DND-41 (cell line): ENCODE measurements around the gene SH3BGRL3.

Experiments used
- ATAC-seq: fragments of 200-7000 bp; cut with Tn5 transposase; 3 replicates; pipeline ENCODE4 v1.9.1; 2021; ENCODE audit warnings: low read depth; ENCODE audit not compliant: insufficient read depth
- DNase-seq: peaks from one replicate; pipeline ENCODE4 v3.0.0-alpha.2; 2020
- H2AFZ ChIP-seq: 2 replicates; pipeline ENCODE4 v1.6.0; 2012; ENCODE audit warnings: low read depth, low read length
- H3K27ac ChIP-seq: 2 replicates; pipeline ENCODE4 v1.5.1; 2012; ENCODE audit warnings: low read length, inconsistent platforms
- H3K27me3 ChIP-seq: fragments of 200-600 bp; sonication (generic); 2 replicates; pipeline ENCODE4 v1.6.0; 2012; ENCODE audit warnings: low read length, mild to moderate bottlenecking, inconsistent platforms; ENCODE audit not compliant: insufficient read depth, poor library complexity
- H3K36me3 ChIP-seq: 2 replicates; pipeline ENCODE4 v1.5.1; 2012; ENCODE audit warnings: low read length, inconsistent platforms; ENCODE audit not compliant: insufficient read depth
- H3K4me1 ChIP-seq: 2 replicates; pipeline ENCODE4 v1.5.1; 2012; ENCODE audit warnings: mild to moderate bottlenecking, low read length; ENCODE audit not compliant: insufficient read depth
- H3K4me2 ChIP-seq: 2 replicates; pipeline ENCODE4 v1.6.0; 2012; ENCODE audit warnings: mild to moderate bottlenecking, moderate library complexity, low read length, inconsistent platforms; ENCODE audit not compliant: insufficient read depth
- H3K4me3 ChIP-seq, 2 experiments: fragments of 200-600 bp in 1 of 2; shearing (Covaris generic) in 1 of 2; 2 replicates each; pipeline ENCODE4 v1.5.1; 2012 to 2016; ENCODE audit warnings: inconsistent platforms in 2 of 2, low read length in 2 of 2, mild to moderate bottlenecking in 2 of 2, low read depth in 1 of 2, moderate library complexity in 1 of 2
- H3K79me2 ChIP-seq: 2 replicates; pipeline ENCODE4 v1.6.0; 2012; ENCODE audit warnings: low read length, inconsistent platforms; ENCODE audit not compliant: insufficient read depth
- H3K9ac ChIP-seq: 2 replicates; pipeline ENCODE4 v1.6.0; 2012; ENCODE audit warnings: low read depth, mild to moderate bottlenecking, inconsistent platforms, low read length, moderate library complexity
- H3K9me3 ChIP-seq: 2 replicates; pipeline ENCODE4 v1.5.1; 2012; ENCODE audit warnings: low read length, moderate library complexity, mild to moderate bottlenecking, inconsistent platforms; ENCODE audit not compliant: insufficient read depth, severe bottlenecking
- H4K20me1 ChIP-seq: 2 replicates; pipeline ENCODE4 v1.6.0; 2012; ENCODE audit warnings: low read length; ENCODE audit not compliant: insufficient read depth
- CTCF ChIP-seq: IDR thresholded peaks from 2 replicates; pipeline ENCODE4 v1.5.1; 2012; ENCODE audit warnings: borderline replicate concordance, low read length, moderate library complexity, mild to moderate bottlenecking; ENCODE audit not compliant: poor library complexity, severe bottlenecking; ENCODE audit errors: extremely low read depth
- EZH2 ChIP-seq: IDR thresholded peaks from 3 replicates; pipeline ENCODE4 v1.6.1; 2012; ENCODE audit warnings: borderline replicate concordance, low read depth, mild to moderate bottlenecking, moderate library complexity, low read length, inconsistent platforms; ENCODE audit not compliant: severe bottlenecking

The SH3BGRL3 gene

GRCh38 chr1:26314501-26314900 is 34.6 kb downstream of the SH3BGRL3 start:
- Histone ChIP-seq H3K79me2 (no peaks in the 10 kb centered on the region), H3K4me2 (no peak overlapping the region), H3K36me3 (no peaks in the 10 kb centered on the region), H4K20me1 (no peaks in the 10 kb centered on the region), H3K9me3 (no peaks in the 10 kb centered on the region), H3K9ac (no peak overlapping the region), H3K27me3 (no peaks in the 10 kb centered on the region), H3K4me3 (no peak overlapping the region), H2AFZ (no peak overlapping the region), H3K27ac (no peak overlapping the region), H3K4me1 (peaks cover 13% of the 10 kb centered on the region; the same call in 1 of the 2 replicates)
- ATAC-seq (no peak), DNase-seq (no peak)
- TF ChIP-seq EZH2 (no peak), CTCF (no peak)

GRCh38 chr1:26315874-26316850 is 36.3 kb downstream of the SH3BGRL3 start:
- ATAC-seq (no peak), DNase-seq (no peak)
- Histone ChIP-seq H3K4me1 (peaks cover 16% of the 10 kb centered on the region), H3K79me2 (no peaks in the 10 kb centered on the region), H3K4me3 (no peak overlapping the region), H3K9ac (no peak overlapping the region), H3K9me3 (no peaks in the 10 kb centered on the region), H2AFZ (no peak overlapping the region), H3K36me3 (no peaks in the 10 kb centered on the region), H3K4me2 (no peak overlapping the region), H3K27me3 (no peaks in the 10 kb centered on the region), H3K27ac (no peak overlapping the region), H4K20me1 (no peaks in the 10 kb centered on the region)
- TF ChIP-seq CTCF, result no peak
- TF ChIP-seq EZH2, result no peak

DNA sequence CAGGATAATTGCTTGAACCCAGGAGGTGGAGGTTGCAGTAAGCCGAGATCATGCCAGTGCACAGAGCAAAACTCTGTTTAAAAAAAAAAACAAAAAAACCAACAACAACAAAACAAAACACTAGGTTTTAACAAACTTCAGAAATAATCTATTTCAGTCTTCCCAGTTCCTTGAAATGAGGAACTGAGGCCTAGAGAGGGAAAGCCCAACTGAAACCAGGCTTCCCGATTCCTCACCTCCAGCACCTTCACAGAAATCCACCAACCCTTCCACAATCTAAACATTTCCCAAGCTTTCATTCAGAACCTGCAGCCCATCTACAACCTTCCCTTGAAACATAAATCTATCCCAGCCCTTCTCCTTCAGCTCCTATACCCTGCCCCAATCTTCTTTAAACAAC is 37.3 kb downstream of the SH3BGRL3 start:
- no peaks in the 10 kb centered on the region for H3K27me3 ChIP-seq
- H3K36me3 ChIP-seq, result no peaks in the 10 kb centered on the region
- H3K4me3 ChIP-seq, result no peak overlapping the region
- H3K9ac ChIP-seq, result no peak overlapping the region
- no peak overlapping the region for H3K27ac ChIP-seq
- DNase-seq, result no peak
- ATAC-seq, result no peak
- no peaks in the 10 kb centered on the region for H4K20me1 ChIP-seq
- no peaks in the 10 kb centered on the region for H3K9me3 ChIP-seq
- TF ChIP-seq EZH2, result no peak
- no peak for TF ChIP-seq CTCF
- no peak overlapping the region for H2AFZ ChIP-seq
- H3K79me2 ChIP-seq, result no peaks in the 10 kb centered on the region
- H3K4me2 ChIP-seq, result no peak overlapping the region
- peaks cover 19% of the 10 kb centered on the region for H3K4me1 ChIP-seq
